Stomach (tissue), 4 donors: Measurements from ENCODE around the gene ARHGAP24.

Experiments
- CTCF ChIP-seq, 7 experiments: fragments of 450-650 bp in 4 of 7; fragments of 200-600 bp in 3 of 7; sonication (generic) in 3 of 7; IDR thresholded peaks; one replicate each; pipeline ENCODE4 v1.5.1; 2016 to 2019; ENCODE audit warnings: antibody characterized with exemption in 7 of 7, control low read depth in 2 of 7, mild to moderate bottlenecking in 1 of 7
- EP300 ChIP-seq: sonication (generic); formaldehyde crosslinking; IDR thresholded peaks from one replicate; pipeline ENCODE4 v1.6.1; 2017; ENCODE audit warnings: antibody characterized with exemption
- POLR2A ChIP-seq, 4 donors: fragments of 450-650 bp; IDR thresholded peaks; one replicate each; pipeline ENCODE4 v1.6.1; 2016; ENCODE audit warnings: antibody characterized with exemption in 4 of 4, control low read depth in 2 of 4, mild to moderate bottlenecking in 1 of 4, moderate library complexity in 1 of 4

- TF ChIP-seq CTCF (IDR thresholded peaks at IDR 0.05) (no peak), POLR2A (IDR thresholded peaks at IDR 0.05) (no peak), EP300 (no peak)
Observed at GRCh38 chr4:85543832-85544231, 68.9 kb downstream of the ARHGAP24 start.
